HEK293T (cell line): ENCODE results near the gene CASP6.

Experiments
- CTCF ChIA-PET: fragments of 350-600 bp; formaldehyde crosslinking; extraction: SDS; loops from one replicate; lab custom pipeline; 2021; ENCODE audit warnings: antibody characterized with exemption, inconsistent platforms; lab: Yijun Ruan, JAX
- POLR2A ChIA-PET: fragments of 350-600 bp; formaldehyde crosslinking; extraction: SDS; loops from one replicate; lab custom pipeline; 2020; ENCODE audit warnings: antibody characterized with exemption, inconsistent platforms; lab: Yijun Ruan, JAX
- DNase-seq: peaks from one replicate; pipeline ENCODE4 v3.0.0; 2012; ENCODE audit warnings: mixed read lengths; ENCODE audit errors: extremely low spot score
- ARNT ChIP-seq: fragments of 450-650 bp; IDR thresholded peaks from 2 replicates; pipeline ENCODE4 v1.6.1; 2017; ENCODE audit warnings: mild to moderate bottlenecking
- BHLHE40 ChIP-seq: fragments of 450-650 bp; IDR thresholded peaks from 2 replicates; pipeline ENCODE4 v1.6.1; 2016; ENCODE audit warnings: mild to moderate bottlenecking, moderate library complexity, borderline replicate concordance
- CTBP1 ChIP-seq: fragments of 450-650 bp; IDR thresholded peaks from 2 replicates; pipeline ENCODE4 v1.6.1; 2016; ENCODE audit warnings: borderline replicate concordance
- FOXA1 ChIP-seq: fragments of 450-650 bp; IDR thresholded peaks from 2 replicates; pipeline ENCODE4 v1.6.1; 2016; ENCODE audit warnings: mild to moderate bottlenecking
- FOXK2 ChIP-seq: fragments of 450-650 bp; IDR thresholded peaks from 2 replicates; pipeline ENCODE4 v1.6.1; 2016; ENCODE audit warnings: mild to moderate bottlenecking
- FOXM1 ChIP-seq: fragments of 450-650 bp; IDR thresholded peaks from 2 replicates; pipeline ENCODE4 v1.6.1; 2017; ENCODE audit warnings: mild to moderate bottlenecking, borderline replicate concordance
- HDGF ChIP-seq: fragments of 450-650 bp; IDR thresholded peaks from 2 replicates; pipeline ENCODE4 v1.6.1; 2017; ENCODE audit warnings: antibody characterized with exemption, borderline replicate concordance
- L3MBTL2 ChIP-seq: fragments of 450-650 bp; conservative IDR thresholded peaks from 2 replicates; pipeline ENCODE4 v1.6.1; 2016; ENCODE audit warnings: mild to moderate bottlenecking
- LEF1 ChIP-seq: fragments of 450-650 bp; IDR thresholded peaks from 2 replicates; pipeline ENCODE4 v1.6.1; 2017; ENCODE audit warnings: mild to moderate bottlenecking, borderline replicate concordance
- NFRKB ChIP-seq: fragments of 450-650 bp; IDR thresholded peaks from 2 replicates; pipeline ENCODE4 v1.6.1; 2016; ENCODE audit warnings: mild to moderate bottlenecking, moderate library complexity
- SP1 ChIP-seq: fragments of 450-650 bp; IDR thresholded peaks from 2 replicates; pipeline ENCODE4 v1.6.1; 2017
- SUZ12 ChIP-seq: fragments of 450-650 bp; IDR thresholded peaks from 2 replicates; pipeline ENCODE4 v1.6.1; 2016; ENCODE audit warnings: mild to moderate bottlenecking
- TARDBP ChIP-seq: fragments of 450-650 bp; IDR thresholded peaks from 2 replicates; pipeline ENCODE4 v1.6.1; 2016
- ZNF384 ChIP-seq: fragments of 450-650 bp; IDR thresholded peaks from 2 replicates; pipeline ENCODE4 v1.6.1; 2016
- TF ChIP-seq, protein P1 (sequence below): fragments of 450-650 bp; IDR thresholded peaks from 2 replicates; pipeline ENCODE4 v1.6.1; 2016

Gene CASP6

DNA sequence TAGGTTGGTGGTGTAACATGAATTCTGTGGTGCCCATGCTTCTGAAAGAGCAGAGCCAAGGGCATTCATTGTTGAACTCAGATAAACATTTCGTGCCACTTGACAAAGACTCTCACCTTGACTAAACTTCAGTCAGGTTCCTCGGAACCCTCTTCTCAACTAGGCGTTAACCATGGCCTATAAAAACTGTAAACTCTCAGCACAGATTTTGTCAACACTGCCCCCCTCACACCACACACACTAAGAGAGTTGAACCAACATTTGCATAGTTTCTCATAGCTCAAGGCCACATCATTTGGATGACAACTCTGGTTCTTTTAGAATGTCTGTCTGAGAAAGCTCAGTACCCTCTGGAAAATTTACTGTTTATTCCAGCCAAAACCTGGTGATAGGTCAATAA, 28.1 kb downstream of the CASP6 start:
- ChIA-PET CTCF (no interaction called here), POLR2A (no interaction called here)
- TF ChIP-seq NFRKB: no peak
- no peak for DNase-seq

GRCh38 chr4:109673303-109673702, 29.9 kb downstream of the CASP6 start:
- no peak for TF ChIP-seq FOXA1
- POLR2A ChIA-PET: no interaction called here
- no peak for DNase-seq
- CTCF ChIA-PET: no interaction called here

- CTCF ChIA-PET: no interaction called here
- TF ChIP-seq ZNF384 (no peak), ARNT (no peak), SUZ12 (no peak), HDGF (no peak), NFRKB (no peak), FOXK2 (no peak), CTBP1 (no peak), TARDBP (no peak), FOXM1 (no peak), BHLHE40 (no peak), FOXA1 (no peak)
- TF ChIP-seq, protein P1, sequence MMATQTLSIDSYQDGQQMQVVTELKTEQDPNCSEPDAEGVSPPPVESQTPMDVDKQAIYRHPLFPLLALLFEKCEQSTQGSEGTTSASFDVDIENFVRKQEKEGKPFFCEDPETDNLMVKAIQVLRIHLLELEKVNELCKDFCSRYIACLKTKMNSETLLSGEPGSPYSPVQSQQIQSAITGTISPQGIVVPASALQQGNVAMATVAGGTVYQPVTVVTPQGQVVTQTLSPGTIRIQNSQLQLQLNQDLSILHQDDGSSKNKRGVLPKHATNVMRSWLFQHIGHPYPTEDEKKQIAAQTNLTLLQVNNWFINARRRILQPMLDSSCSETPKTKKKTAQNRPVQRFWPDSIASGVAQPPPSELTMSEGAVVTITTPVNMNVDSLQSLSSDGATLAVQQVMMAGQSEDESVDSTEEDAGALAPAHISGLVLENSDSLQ: no peak
- DNase-seq: no peak
- POLR2A ChIA-PET: no interaction called here
Observed at GRCh38 chr4:109672169-109672930, 30.9 kb downstream of the CASP6 start.

DNA sequence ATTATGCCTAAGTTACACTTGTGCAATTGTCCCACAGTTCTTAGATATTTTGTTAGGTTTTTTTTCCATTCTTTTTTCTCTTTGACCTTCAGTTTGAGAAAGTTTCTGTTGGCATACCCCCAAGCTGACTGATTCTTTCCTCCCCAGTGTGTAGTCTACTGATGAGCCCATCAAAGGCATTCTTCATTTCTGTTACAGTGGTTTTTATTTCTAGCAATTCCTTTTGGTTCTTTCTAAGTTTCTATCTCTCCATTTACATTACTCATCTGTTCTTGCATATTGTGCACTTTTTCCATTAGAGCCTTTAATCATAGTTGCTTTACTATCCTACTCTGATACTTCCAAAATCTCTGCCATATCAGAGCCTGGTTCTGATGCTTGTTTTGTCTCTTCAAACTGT, 31.9 kb downstream of the CASP6 start:
- no peak for DNase-seq
- CTCF ChIA-PET: no interaction called here
- TF ChIP-seq HDGF (no peak), ARNT (no peak), FOXK2 (no peak), LEF1 (no peak), TARDBP (no peak), L3MBTL2 (no peak), NFRKB (no peak), FOXM1 (no peak), SP1 (no peak), BHLHE40 (no peak), FOXA1 (no peak), ZNF384 (no peak)
- TF ChIP-seq, protein P1: no peak
- POLR2A ChIA-PET: no interaction called here

DNA sequence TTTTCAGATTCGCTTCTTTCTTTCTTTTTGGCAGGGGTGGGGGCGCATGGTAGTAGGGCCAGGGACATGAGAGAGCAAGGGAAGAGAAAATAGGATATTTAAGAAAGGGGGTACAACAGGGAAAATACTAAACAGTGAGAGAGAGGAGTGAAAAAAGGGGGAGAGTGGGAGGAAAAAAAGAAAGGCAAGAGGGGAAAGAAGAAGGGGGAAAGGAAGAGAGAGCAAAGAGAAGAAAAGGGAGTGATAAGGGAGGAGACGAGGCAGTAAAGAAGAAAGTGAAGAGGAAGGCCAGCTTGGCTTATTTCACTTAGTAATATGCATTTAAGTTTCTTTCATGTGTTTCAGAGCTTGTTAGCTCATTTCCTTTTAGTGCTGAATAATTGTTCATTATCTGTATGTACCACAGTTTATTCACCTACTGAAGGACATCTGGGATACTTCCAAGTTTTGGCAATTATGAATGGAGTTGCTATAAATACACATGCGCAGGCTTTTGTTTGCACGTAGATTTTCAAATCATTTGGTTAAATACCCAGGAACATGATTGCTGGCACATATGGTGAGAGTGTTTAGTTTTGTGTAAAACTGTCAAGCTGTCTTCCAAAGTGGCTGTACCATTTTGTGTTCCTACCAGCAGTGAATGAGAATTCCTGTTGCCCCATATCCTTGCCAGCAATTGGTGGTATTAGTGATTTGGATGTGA, 37.3 kb downstream of the CASP6 start:
- ChIA-PET POLR2A (no interaction called here), CTCF (no interaction called here)
- no peak for DNase-seq
- TF ChIP-seq HDGF: no peak
- no peak for TF ChIP-seq SUZ12
- no peak for TF ChIP-seq L3MBTL2
- no peak for TF ChIP-seq TARDBP
- no peak for TF ChIP-seq SP1
- TF ChIP-seq, protein P1: no peak
- no peak for TF ChIP-seq ZNF384
- TF ChIP-seq FOXK2: no peak

DNA sequence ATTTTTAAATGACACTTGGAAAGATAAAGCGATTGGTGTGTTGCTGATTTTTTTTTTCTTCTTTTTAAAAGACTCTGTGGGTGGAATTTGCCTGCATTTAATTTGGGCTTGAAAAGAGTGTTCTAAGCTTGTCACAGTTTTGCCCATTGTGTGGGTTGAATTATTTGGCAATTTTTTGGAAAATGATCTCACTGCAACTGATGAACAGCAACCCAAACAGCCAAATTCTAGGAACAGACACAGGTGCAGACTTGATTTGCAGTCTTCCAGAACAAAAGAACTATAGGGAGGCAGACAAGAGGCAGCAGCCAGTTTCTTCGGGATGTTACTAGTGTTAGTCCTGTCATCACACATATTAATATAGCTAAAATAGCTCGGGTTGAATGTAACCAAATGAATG, 40.5 kb downstream of the CASP6 start:
- DNase-seq: no peak
- POLR2A ChIA-PET: no interaction called here

More for the DNA sequence above, 40.5 kb downstream of the CASP6 start:
- TF ChIP-seq SP1: no peak
- TF ChIP-seq ARNT: no peak
- TF ChIP-seq L3MBTL2: no peak
- no peak for TF ChIP-seq TARDBP
- TF ChIP-seq SUZ12: no peak
- no peak for TF ChIP-seq ZNF384
- no peak for TF ChIP-seq NFRKB
- TF ChIP-seq BHLHE40: no peak
- TF ChIP-seq, protein P1: no peak
- no peak for TF ChIP-seq LEF1
- TF ChIP-seq FOXM1: no peak
- CTCF ChIA-PET: no interaction called here
